NCI-H2081 (cell line): ENCODE measurements around the gene NCDN.

ENCODE experiments used
- DNase-seq, 2 experiments: peaks; one replicate each; lab custom pipeline; 2025; lab: John Stamatoyannopoulos, UW

Gene NCDN

DNA sequence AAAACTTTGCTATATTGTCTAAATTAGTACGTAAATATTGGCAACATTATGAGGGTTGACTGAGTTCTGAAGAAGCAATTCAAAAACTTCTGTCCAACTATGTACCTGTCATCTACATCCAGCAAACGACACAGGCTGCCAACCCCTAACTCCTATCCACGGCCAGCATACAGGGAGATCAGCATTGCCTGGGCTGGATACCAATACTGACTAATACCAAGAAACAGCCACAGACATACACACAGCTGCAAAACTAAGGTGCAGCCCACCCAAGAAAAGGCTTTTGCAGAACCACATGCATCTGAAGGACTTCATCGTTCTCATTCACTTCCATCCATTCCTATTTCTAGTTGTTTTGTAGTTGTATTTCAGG is 2.4 kb upstream of the NCDN start:
- DNase-seq: no peak

DNA sequence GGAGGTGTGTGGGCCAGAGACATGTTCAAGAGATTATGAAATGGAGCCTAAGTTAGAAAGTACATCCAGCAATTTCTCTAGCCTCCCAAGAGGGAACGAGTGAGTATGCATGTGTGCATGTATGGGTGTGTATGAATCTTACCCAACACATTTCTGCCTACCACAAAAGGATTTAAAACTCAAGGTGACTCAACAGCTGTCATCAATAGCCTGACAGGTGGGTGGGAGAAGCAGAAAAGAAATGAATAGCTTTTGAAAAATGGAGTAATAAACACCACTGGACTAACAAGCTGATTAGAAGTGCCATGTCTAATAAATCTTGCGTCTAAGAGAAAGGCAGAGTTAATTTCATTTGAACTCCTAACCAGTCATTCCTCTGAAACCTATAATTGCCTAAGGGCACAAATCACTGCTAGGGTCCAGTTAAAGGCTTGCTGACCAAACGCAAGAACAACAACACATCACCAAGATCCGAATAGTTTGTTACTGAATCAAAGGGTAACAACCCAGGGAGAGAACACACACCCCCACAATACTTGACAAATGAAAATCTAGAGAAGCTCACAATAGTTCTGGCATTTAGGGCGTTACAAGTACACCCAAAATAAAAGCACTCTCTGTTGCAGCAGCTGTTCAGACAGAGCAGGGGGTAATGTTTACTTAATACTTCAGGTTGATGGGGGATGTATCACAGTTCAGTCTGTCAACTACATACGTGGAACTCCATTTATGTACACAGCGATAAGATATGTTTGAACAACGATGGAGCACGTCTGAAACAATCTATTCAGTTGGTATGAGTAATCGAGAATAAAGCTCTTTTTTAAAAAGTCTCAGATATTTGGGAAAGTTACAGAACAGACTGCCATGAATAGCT is 1.8 kb upstream of the NCDN start:
- peak; percentile 84 to 98 for DNase-seq

DNA sequence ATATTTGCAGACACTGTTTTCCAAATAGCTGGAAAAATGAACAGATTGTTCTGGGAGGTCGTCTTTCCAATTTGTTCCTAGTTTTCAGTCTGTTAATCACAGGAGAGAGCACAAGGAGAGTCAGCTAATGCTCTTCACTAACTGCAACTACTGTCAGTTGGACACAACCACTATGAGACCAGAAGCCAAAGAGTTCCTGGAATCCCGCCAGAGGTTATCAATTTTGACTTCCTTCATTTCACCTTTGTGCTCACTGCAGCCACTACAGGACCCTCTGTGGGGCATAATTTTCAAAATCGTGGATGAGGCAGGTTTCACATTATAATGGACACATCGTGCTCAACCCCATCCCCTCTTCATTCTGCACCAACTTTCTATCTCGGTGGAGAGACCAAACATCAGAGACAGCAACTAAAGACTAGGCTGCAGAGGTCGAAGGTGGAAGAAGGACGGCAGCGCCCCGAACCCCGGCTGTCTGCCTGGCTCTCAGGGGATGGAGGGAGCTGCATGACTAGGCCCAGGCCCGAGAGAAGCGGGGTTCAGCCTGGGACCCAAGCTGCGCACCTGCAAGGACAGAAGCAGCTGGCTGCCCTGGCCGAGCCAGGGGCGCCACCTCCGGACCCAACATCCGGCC is 998 bp upstream of the NCDN start:
- peak in 1 of 2 experiments; percentile 58 for DNase-seq

DNA sequence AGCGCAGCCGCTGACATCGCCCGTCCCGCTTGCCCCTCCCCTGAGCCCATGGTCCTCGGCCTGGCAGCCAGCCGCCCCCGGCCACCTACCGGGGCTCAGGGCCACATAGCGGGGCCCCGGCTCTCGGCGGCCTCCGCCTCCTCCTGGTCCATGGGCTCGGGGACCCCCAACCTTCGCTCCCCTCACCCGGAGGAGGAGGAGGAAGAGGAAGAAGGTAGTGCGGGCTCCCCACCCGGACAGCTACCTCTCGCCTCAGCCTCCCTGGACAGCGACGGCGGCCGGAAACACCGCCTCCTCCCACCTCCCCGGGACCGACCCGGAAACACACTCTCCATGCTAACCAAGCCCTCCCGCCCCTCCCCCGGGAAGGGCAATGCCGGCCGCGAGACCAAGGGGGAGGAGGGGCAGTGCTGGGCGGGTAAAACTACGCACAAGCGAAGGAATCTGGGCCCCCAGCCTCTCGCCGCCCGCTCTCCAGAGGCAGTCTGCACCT is 435 bp upstream of the NCDN start, which contains the start of gene KIAA0319L:
TSS of gene KIAA0319L (minus strand) at position 286 of the 493 bp plus-strand sequence. CDS start 2,912 bp downstream, outside the sequence.
- peak; percentile 94 for DNase-seq

DNA sequence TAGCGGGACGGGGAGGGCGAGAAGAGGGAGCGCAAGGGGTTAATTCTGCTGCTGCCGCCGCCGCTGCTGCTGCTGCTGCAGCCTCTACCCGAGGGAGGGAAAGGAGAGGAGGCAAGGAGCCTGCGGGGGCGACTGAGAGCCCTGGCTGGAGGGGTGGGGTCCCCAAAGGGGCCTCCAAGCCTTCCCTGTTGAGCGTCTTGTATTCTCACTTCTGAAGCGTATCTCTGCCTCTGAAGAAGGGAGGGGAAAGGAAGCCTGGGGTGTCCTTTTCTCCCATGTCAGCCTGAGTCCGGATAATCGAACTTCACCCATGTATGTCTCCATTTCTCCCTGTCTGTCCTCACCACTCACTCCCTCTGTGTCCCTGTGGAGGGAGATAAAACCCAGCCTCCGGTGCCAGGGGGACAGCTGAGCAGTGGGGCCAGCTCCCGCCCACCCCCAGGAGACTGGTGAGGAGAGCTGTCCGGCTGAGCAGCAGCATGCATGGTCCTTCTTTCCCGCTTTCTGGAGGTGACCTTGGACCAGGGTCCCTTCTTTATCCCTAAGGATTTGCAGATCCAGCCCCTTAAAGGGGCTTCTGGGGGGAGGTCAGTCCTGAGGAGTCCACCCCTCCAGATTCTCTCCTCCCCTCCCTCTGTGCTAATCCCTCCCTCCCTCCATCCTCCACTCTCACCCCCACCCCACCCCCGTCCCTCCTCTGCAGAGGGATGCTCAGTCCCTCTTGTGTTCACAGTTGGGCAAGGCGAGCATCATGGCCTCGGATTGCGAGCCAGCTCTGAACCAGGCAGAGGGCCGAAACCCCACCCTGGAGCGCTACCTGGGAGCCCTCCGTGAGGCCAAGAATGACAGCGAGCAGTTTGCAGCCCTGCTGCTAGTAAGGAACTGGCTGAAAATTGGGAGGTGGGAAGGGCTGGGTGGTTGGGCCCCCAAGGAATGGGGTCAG is 1.0 kb downstream of the NCDN start:
- DNase-seq: peak in 1 of 2 experiments; percentile 40

DNA sequence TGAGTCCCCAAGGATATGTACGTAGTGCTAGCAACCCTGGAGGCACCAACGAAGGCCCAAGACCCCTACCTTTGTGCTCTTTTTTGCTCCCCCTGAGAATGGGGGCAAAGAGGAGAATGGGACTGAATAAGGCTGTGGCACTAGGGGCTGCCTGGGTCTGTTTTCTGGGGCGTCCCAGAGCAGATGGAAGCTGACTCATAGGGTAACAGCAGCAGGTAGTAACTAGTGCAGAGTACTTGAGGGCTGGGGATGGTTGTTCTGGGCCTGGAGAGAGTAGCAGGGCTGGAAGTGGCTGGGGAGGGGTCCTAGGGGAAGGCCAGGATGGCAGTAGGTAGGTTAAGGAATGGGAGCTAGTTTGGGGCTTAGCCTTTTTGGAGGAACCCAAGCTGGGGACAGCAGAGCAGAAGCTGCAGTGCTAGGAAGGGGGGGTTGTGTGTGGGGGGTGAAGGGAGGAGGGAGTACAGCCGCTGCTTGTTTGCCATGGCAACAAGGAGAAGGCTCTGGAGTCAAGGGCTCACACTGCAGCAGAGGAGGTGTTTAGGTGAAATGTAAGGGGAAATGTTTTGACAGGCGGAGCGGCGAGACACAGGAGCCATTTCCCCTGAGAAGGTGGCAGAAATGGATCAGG is 1.8 kb downstream of the NCDN start:
- DNase-seq: no peak

DNA sequence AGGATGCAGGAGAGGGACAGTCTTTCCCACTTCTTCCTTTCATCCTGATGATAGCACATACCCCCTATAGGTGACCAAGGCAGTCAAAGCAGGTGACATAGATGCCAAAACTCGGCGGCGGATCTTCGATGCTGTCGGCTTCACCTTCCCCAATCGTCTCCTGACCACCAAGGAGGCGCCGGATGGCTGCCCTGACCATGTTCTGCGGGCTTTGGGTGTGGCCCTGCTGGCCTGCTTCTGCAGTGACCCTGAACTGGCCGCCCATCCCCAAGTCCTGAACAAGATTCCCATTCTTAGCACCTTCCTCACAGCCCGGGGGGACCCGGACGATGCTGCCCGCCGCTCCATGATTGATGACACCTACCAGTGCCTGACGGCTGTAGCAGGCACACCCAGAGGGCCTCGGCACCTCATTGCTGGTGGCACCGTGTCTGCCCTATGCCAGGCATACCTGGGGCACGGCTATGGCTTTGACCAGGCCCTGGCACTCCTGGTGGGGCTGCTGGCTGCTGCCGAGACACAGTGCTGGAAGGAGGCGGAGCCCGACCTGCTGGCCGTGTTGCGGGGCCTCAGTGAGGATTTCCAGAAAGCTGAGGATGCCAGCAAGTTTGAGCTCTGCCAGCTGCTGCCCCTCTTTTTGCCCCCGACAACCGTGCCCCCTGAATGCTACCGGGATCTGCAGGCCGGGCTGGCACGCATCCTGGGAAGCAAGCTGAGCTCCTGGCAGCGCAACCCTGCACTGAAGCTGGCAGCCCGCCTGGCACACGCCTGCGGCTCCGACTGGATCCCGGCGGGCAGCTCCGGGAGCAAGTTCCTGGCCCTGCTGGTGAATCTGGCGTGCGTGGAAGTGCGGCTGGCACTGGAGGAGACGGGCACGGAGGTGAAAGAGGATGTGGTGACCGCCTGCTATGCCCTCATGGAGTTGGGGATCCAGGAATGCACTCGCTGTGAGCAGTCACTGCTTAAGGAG is 2.9 kb downstream of the NCDN start:
- peak; percentile 30 to 42 for DNase-seq

DNA sequence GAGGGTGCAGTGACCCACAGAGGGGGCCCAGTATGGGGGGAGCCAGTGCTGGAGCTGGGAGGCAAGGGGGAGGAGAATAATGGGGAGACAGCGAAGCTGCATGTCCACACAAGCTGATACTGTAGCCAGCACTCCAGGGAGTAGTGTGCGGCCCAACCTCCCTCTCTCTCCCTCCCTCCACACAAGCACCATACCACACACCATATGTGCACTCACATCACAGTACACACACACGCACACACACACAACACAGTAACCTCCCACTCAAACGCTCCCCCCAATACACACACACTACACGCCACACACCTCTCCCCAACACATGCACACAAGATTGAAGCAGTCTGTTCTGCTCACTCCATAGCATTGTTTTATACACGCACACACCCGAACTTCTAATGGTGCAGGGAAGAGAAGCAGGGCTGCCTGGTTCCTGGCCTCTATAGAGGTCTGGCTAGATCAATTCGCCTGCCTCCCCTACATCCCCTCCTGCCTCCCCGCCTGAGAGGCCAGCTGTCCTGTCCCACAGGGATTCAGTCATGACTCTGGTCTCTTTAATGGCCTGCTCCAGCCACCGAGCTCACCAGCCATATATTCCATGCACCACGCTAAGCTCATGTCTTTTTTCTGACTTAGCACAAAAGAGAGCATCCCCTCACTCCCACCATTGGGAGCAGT is 3.8 kb downstream of the NCDN start:
- DNase-seq: no peak

DNA sequence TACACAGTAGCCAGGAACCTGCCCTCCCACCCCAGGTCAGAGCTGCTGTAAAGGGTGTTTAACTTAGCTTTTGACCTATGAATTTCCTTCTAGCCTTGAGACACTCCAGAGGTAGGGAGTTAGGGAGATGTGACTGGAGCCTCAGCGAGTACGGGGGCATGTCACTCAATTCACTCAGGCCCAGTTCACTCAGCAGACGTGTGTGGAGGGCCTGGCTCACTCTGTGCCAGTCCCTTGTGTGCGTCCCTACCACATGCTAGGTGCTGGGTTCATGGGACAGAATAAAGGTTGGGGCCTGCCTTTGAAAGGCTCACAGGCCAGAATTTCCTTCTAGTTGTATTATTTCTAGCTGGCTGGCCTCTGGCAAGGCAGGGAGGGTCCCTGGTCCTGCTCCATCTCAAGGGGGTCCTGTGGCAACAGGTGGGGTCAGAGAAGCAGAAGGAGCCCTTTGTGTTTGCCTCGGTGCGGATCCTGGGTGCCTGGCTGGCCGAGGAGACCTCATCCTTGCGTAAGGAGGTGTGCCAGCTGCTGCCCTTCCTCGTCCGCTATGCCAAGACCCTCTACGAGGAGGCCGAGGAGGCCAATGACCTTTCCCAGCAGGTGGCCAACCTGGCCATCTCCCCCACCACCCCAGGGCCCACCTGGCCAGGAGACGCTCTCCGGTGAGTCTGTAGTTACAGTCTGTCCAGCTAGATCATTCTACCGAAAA is 4.5 kb downstream of the NCDN start:
- no peak for DNase-seq

DNA sequence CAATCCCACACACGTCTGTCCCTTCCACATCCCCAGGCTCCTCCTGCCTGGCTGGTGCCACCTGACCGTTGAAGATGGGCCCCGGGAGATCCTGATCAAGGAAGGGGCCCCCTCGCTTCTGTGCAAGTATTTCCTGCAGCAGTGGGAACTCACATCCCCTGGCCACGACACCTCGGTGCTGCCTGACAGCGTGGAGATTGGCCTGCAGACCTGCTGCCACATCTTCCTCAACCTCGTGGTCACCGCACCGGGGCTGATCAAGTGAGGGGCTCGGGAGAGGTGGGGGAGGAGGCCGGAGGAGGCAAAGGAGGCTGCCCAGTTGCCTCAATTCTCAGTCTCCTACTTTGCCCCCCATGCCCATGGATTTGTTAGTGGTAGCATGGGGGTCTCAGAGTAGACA is 5.6 kb downstream of the NCDN start:
- no peak for DNase-seq

DNA sequence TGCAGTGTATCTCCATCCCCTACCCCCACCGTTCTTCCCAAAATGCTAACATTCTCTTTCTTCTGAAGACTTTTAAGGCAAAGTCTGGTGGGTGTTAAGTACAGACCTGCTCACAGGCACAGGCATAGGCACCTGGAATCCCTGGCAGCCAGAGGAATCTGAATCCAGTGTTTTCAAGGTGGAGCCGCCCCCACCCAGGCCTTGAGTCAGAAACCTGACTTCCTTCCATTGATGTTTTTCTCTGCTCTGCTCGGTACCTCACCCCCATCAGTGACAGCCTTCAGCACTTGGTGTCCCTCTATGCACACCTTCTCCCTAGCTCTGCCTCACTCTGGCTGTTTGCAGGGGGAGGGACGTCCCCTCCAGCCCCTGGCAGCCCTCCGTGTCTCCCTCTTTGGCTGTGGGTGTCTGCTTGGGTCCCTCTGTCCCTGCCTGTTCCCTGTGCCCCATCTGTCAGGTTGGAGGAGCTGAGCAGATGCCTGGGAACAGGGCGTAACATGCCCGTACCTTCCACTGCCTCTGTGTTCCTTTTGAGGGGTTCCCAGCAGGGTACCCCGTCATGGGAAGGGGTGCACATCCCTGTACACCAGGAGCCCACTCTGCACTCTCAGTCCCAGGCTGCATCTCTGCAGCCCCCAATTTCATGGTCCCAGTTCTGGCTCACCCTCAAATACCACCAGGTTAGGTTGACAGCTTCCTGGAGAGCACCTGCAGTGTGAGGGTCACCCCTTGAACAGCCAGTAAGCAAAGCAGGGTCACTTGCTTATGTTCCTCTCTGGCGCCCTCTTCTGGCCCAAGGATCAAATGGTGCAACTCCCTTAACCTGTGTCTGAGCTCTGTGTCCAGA is 6.7 kb downstream of the NCDN start:
- DNase-seq: peak; percentile 78 to 86

DNA sequence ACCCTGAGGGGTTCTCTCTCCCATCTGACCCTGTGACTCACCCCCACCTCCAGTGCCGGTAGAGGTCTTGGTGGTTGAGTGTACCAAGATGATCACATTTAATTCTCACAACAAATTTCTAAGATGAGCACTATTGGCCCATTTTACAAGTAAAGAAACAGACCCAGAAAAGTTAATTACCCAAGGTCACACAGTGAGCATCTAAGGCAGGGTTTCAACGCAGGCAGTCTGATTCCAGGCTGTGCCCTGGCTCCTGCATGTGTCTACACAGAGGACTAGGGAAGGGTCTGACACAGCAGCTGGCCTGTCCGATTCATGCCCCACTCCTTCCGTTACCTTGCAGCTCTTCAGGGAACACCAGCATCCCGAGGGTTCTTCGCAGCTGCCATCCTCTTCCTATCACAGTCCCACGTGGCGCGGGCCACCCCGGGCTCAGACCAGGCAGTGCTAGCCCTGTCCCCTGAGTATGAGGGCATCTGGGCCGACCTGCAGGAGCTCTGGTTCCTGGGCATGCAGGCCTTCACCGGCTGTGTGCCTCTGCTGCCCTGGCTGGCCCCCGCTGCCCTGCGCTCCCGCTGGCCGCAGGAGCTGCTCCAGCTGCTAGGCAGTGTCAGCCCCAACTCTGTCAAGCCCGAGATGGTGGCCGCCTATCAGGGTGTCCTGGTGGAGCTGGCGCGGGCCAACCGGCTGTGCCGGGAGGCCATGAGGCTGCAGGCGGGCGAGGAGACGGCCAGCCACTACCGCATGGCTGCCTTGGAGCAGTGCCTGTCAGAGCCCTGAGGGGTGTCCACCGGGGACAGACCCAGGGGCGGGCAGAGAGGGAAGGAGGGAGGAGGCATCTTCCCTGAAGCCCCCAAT is 7.5 kb downstream of the NCDN start:
- no peak for DNase-seq

DNA sequence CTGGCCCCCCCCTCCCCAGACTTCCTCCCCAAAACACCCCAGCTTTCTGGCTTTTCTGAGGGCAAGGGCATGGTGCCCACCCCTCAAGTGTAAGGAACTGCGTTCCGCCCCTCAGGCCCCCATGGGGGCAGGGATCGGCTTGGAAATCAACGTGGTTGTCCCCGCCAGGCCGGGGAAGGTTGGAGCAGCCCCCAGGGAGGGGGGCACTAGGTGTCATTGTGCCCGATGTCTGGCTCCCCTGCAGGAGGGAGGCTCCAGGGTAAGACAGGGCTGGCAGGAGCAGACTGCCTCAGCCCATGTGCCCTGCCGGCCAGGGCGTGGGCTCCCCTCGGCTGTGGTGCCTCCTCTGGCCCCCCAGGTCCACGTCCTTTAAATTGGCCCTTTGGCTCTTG is 8.1 kb downstream of the NCDN start:
- DNase-seq: no peak

DNA sequence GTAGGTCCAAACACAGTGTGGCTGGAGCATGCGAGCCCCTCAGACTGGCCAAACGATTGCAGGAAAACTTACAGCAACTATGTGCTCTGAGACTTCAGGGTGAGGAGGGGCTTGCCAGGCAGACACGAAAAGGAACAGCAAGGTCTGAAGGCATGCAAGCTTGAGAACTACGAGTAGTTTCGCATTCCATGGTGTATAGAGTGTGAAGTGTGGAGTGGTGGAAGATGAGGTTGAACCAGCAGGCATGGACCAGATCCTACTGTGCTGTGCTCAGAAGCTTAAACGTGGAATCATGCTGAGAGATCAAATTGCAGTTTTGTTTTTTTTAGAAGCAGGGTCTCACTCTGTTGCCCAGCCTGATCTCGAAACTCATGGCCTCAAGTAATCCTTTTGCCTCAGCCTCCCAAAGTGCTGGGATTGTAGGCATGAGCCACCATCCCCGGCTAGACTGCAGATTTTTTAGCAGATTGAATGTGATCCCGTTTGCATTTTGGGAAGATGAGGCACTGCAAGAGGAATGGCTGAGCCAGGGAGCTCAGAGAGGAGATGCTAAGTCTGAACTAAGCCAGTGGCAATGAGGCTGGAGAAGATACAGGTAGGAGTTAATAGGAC is 10.5 kb downstream of the NCDN start:
- DNase-seq: no peak

DNA sequence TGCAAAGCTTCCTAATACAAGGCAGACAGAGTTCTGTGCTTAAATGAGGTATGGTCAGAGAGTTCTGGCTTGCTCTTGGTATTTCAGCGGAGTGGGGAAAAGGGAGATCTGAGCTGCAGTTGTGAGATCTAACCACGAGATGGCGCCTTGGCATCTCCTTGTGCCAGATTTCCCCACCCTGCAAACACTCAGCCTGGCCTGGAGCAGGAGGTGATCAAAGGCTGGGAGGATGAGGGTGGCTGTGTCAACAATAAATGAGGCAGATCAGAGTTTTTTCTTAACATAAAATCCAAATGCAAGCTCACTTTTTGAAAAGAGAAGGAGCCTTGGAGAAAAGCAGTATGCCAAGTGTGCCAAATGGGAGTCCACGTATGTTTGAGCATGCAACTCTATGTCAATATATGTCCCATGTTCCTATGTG is 11.4 kb downstream of the NCDN start:
- DNase-seq: peak; percentile 73 to 74

DNA sequence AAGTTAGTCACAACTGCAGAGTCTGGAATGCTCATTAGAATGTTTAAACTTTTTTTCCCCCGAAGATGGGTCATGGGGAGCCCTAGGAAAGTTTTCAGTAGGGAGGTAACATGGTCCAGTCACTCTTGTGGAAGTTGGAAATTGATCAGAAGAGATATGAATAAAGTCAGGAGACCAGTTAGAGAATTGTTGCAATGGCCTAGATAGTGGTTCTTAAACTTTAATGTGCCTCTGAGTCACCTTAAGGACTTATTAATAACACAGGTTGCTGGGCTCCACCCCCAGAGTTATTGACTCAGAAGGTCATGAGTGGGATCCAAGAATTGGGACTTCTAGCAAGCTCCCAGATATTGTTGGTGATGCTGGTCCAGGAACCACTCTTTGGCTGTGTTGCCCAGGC is 12.3 kb downstream of the NCDN start:
- no peak for DNase-seq
